Activated CD4-positive, alpha-beta T cell treated with anti-CD3 and anti-CD28 coated beads for 36 hours (primary cell): Measurements from ENCODE around the gene CYP2F1. TPM values are rescaled to one million over a fixed set of nuclear protein-coding genes. Genes with fewer than 3 reads are reported as not detected.
"Not testable (repeated sequence)": the region's sequence is repeated elsewhere in the genome, so short reads cannot be mapped to it uniquely, and the experiment has no call there.

Source experiments
- ATAC-seq: fragments of 200-7000 bp; cut with Tn5 transposase; one replicate; pipeline ENCODE4 v1.10.0; 2021; ENCODE audit warnings: mild to moderate bottlenecking, moderate library complexity
- CTCF ChIA-PET: fragments of 350-600 bp; sonication (Branson Sonifier 250); formaldehyde crosslinking; loops from one replicate; lab custom pipeline; 2021; ENCODE audit warnings: antibody characterized with exemption; lab: Charles Lee
- POLR2A ChIA-PET: fragments of 350-600 bp; sonication (Branson Sonifier 250); formaldehyde crosslinking; loops from one replicate; lab custom pipeline; 2021; ENCODE audit warnings: antibody characterized with exemption, inconsistent platforms; lab: Charles Lee
- DNase-seq: peaks from one replicate; pipeline ENCODE4 v3.0.0-alpha.2; 2020
- H3K27ac Mint-ChIP-seq: one replicate; pipeline ENCODE4 v1.8.0; 2021; ENCODE audit warnings: mixed read lengths
- H3K27me3 Mint-ChIP-seq: one replicate; pipeline ENCODE4 v1.8.0; 2021; ENCODE audit warnings: mixed read lengths
- H3K36me3 Mint-ChIP-seq: one replicate; pipeline ENCODE4 v1.8.0; 2021; ENCODE audit warnings: low read depth, mixed read lengths
- H3K4me1 Mint-ChIP-seq: one replicate; pipeline ENCODE4 v1.8.0; 2021; ENCODE audit warnings: mixed read lengths
- H3K4me3 Mint-ChIP-seq: one replicate; pipeline ENCODE4 v1.8.0; 2021; ENCODE audit warnings: mild to moderate bottlenecking, moderate library complexity, mixed read lengths
- H3K9me3 Mint-ChIP-seq: one replicate; pipeline ENCODE4 v1.8.0; 2021; ENCODE audit warnings: low read depth, mixed read lengths
- intact Hi-C, 2 experiments: fragments of 100-400 bp; cut with DNase I in 1 of 2; cut with micrococcal nuclease in 1 of 2; formaldehyde crosslinking; loops; one replicate each; pipeline versions ENCODE4 v1.14.2 to v1.15.1; 2022 to 2024; cut with DNase I, micrococcal nuclease
- total RNA-seq, 2 experiments: library from RNA; stranded (reverse); gene quantifications; one replicate each; pipeline ENCODE4 v1.2.3, GENCODE V29; 2021

The CYP2F1 gene
- not detected for total RNA-seq

- Mint-ChIP-seq H3K4me3 (no peak within 1 kb of the TSS), H3K36me3 (no peaks in the 10 kb centered on the region), H3K27ac (no peak within 1 kb of the TSS), H3K9me3 (no peaks in the 10 kb centered on the region), H3K27me3 (peaks cover 2% of the 10 kb centered on the region), H3K4me1 (no peaks in the 10 kb centered on the region)
- ChIA-PET POLR2A (no interaction called here), CTCF (interaction anchor here (0.7 kb wide), 1 partner anchor 10 kb away, joined by 3 read pairs; no protein-coding TSS in a partner anchor)
- intact Hi-C loops, result no loop called here
- ATAC-seq (no peak), DNase-seq (no peak)
Measured at GRCh38 chr19:41114132-41114531, at the start of gene CYP2F1. CYP2F1 (plus strand) TSS chr19:41114432; CDS start chr19:41116189, 1,757 bp downstream.

- Mint-ChIP-seq H3K27ac (no peak overlapping the region), H3K4me1 (no peaks in the 10 kb centered on the region), H3K36me3 (no peaks in the 10 kb centered on the region), H3K4me3 (no peak overlapping the region), H3K9me3 (no peaks in the 10 kb centered on the region), H3K27me3 (peaks cover 12% of the 10 kb centered on the region)
- ChIA-PET POLR2A (no interaction called here), CTCF (no interaction called here)
- ATAC-seq (no peak), DNase-seq (no peak)
- intact Hi-C loops, result no loop called here
Measured at GRCh38 chr19:41064974-41065569, 49.2 kb upstream of the CYP2F1 start.

- CTCF ChIA-PET, result interaction anchor here (0.7 kb wide), 1 partner anchor 9 kb away, joined by 3 read pairs; no protein-coding TSS in a partner anchor
Measured at GRCh38 chr19:41076286-41076685, 37.9 kb upstream of the CYP2F1 start.

GRCh38 chr19:41083516-41083915 is 30.7 kb upstream of the CYP2F1 start:
- H3K27me3 Mint-ChIP-seq, result peaks cover 32% of the 10 kb centered on the region

More at GRCh38 chr19:41076286-41076685, 37.9 kb upstream of the CYP2F1 start:
- intact Hi-C loops, result no loop called here
- POLR2A ChIA-PET, result no interaction called here
- H3K27ac Mint-ChIP-seq, result no peak overlapping the region
- H3K4me3 Mint-ChIP-seq, result no peak overlapping the region
- H3K27me3 Mint-ChIP-seq, result peaks cover 28% of the 10 kb centered on the region
- H3K4me1 Mint-ChIP-seq, result no peaks in the 10 kb centered on the region
- DNase-seq (no peak), ATAC-seq (no peak)
- H3K9me3 Mint-ChIP-seq, result peaks cover 2% of the 10 kb centered on the region
- peaks cover 2% of the 10 kb centered on the region for H3K36me3 Mint-ChIP-seq

GRCh38 chr19:41085748-41086415 is 28.4 kb upstream of the CYP2F1 start:
- H3K9me3 Mint-ChIP-seq, result no peaks in the 10 kb centered on the region
- ChIA-PET CTCF (no interaction called here), POLR2A (no interaction called here)
- no peak for ATAC-seq
- no peak overlapping the region for H3K27ac Mint-ChIP-seq
- H3K27me3 Mint-ChIP-seq, result peaks cover 42% of the 10 kb centered on the region
- intact Hi-C loops, result no loop called here
- no peak overlapping the region for H3K4me3 Mint-ChIP-seq
- no peaks in the 10 kb centered on the region for H3K36me3 Mint-ChIP-seq
- H3K4me1 Mint-ChIP-seq, result peaks cover 3% of the 10 kb centered on the region
- DNase-seq, result no peak

More at GRCh38 chr19:41083516-41083915, 30.7 kb upstream of the CYP2F1 start:
- ChIA-PET POLR2A (no interaction called here), CTCF (no interaction called here)
- Mint-ChIP-seq H3K36me3 (peaks cover 2% of the 10 kb centered on the region), H3K4me1 (no peaks in the 10 kb centered on the region), H3K27ac (no peak overlapping the region), H3K4me3 (no peak overlapping the region), H3K9me3 (peaks cover 2% of the 10 kb centered on the region)
- DNase-seq (no peak), ATAC-seq (no peak)
- intact Hi-C loops, result no loop called here

GRCh38 chr19:41088151-41088550 is 26.1 kb upstream of the CYP2F1 start, which contains the start of gene CYP2A13:
CYP2A13 (plus strand) TSS chr19:41088451; CDS start chr19:41088472, 21 bp downstream.
- POLR2A ChIA-PET, result no interaction called here
- H3K4me1 Mint-ChIP-seq, result peaks cover 3% of the 10 kb centered on the region
- ATAC-seq (no peak), DNase-seq (no peak)
- CTCF ChIA-PET, result interaction anchor here (1.2 kb wide), 1 partner anchor 14 kb away, joined by 3 read pairs; no protein-coding TSS in a partner anchor
- H3K36me3 Mint-ChIP-seq, result no peaks in the 10 kb centered on the region
- no peak within 1 kb of the TSS for H3K27ac Mint-ChIP-seq
- no peaks in the 10 kb centered on the region for H3K9me3 Mint-ChIP-seq
- intact Hi-C loops, result no loop called here
- H3K27me3 Mint-ChIP-seq, result peaks cover 47% of the 10 kb centered on the region
- no peak within 1 kb of the TSS for H3K4me3 Mint-ChIP-seq

- no peak overlapping the region for H3K27ac Mint-ChIP-seq
- peaks cover 3% of the 10 kb centered on the region for H3K4me1 Mint-ChIP-seq
- H3K4me3 Mint-ChIP-seq, result no peak overlapping the region
- intact Hi-C loops, result no loop called here
- DNase-seq (peak; percentile 8), ATAC-seq (no peak)
- no peaks in the 10 kb centered on the region for H3K9me3 Mint-ChIP-seq
- POLR2A ChIA-PET, result no interaction called here
- peaks cover 48% of the 10 kb centered on the region for H3K27me3 Mint-ChIP-seq
- H3K36me3 Mint-ChIP-seq, result no peaks in the 10 kb centered on the region
- CTCF ChIA-PET, result no interaction called here
Measured at GRCh38 chr19:41089959-41090358, 24.3 kb upstream of the CYP2F1 start.

- H3K27ac Mint-ChIP-seq, result no peak overlapping the region
- DNase-seq, result peak; percentile 13
- POLR2A ChIA-PET, result no interaction called here
- H3K9me3 Mint-ChIP-seq, result no peaks in the 10 kb centered on the region
- no peak overlapping the region for H3K4me3 Mint-ChIP-seq
- no peaks in the 10 kb centered on the region for H3K4me1 Mint-ChIP-seq
- H3K27me3 Mint-ChIP-seq, result peaks cover 31% of the 10 kb centered on the region
- intact Hi-C loops, result no loop called here
- CTCF ChIA-PET, result no interaction called here
- H3K36me3 Mint-ChIP-seq, result no peaks in the 10 kb centered on the region
- ATAC-seq, result peak; percentile 55
Measured at GRCh38 chr19:41095703-41096102, 18.5 kb upstream of the CYP2F1 start.

- CTCF ChIA-PET, result no interaction called here
- no peak overlapping the region for H3K27ac Mint-ChIP-seq
- no peak overlapping the region for H3K4me3 Mint-ChIP-seq
Measured at GRCh38 chr19:41096353-41096752, 17.9 kb upstream of the CYP2F1 start.

GRCh38 chr19:41097302-41097701 is 16.9 kb upstream of the CYP2F1 start:
- ChIA-PET POLR2A (no interaction called here), CTCF (no interaction called here)
- intact Hi-C loops, result no loop called here
- no peak overlapping the region for H3K4me3 Mint-ChIP-seq
- no peaks in the 10 kb centered on the region for H3K36me3 Mint-ChIP-seq
- H3K9me3 Mint-ChIP-seq, result no peaks in the 10 kb centered on the region
- DNase-seq, result no peak
- no peaks in the 10 kb centered on the region for H3K4me1 Mint-ChIP-seq
- no peak for ATAC-seq
- H3K27ac Mint-ChIP-seq, result no peak overlapping the region
- peaks cover 19% of the 10 kb centered on the region for H3K27me3 Mint-ChIP-seq

More at GRCh38 chr19:41096353-41096752, 17.9 kb upstream of the CYP2F1 start:
- Mint-ChIP-seq H3K27me3 (peaks cover 25% of the 10 kb centered on the region), H3K36me3 (no peaks in the 10 kb centered on the region), H3K4me1 (no peaks in the 10 kb centered on the region), H3K9me3 (no peaks in the 10 kb centered on the region)
- POLR2A ChIA-PET, result no interaction called here
- no peak for ATAC-seq
- intact Hi-C loops, result no loop called here
- DNase-seq, result no peak

GRCh38 chr19:41098762-41099161 is 15.5 kb upstream of the CYP2F1 start:
- no peak overlapping the region for H3K4me3 Mint-ChIP-seq
- no peak for ATAC-seq

GRCh38 chr19:41102210-41102609 is 12.0 kb upstream of the CYP2F1 start:
- H3K36me3 Mint-ChIP-seq, intact Hi-C loops, H3K4me1 Mint-ChIP-seq, H3K4me3 Mint-ChIP-seq, ATAC-seq, POLR2A ChIA-PET, H3K27ac Mint-ChIP-seq, DNase-seq, H3K27me3 Mint-ChIP-seq: not testable (repeated sequence)
- CTCF ChIA-PET, result interaction anchor here (0.6 kb wide), 1 partner anchor 20 kb away, joined by 3 read pairs; no protein-coding TSS in a partner anchor
- H3K9me3 Mint-ChIP-seq, result peaks cover 12% of the 10 kb centered on the region

More at GRCh38 chr19:41098762-41099161, 15.5 kb upstream of the CYP2F1 start:
- Mint-ChIP-seq H3K4me1 (no peaks in the 10 kb centered on the region), H3K27me3 (peaks cover 16% of the 10 kb centered on the region), H3K27ac (no peak overlapping the region), H3K9me3 (no peaks in the 10 kb centered on the region), H3K36me3 (no peaks in the 10 kb centered on the region)
- ChIA-PET POLR2A (no interaction called here), CTCF (no interaction called here)
- no peak for DNase-seq
- intact Hi-C loops, result no loop called here
